ENCODE data around the gene LDLRAD4.
"Not testable (repeated sequence)": the region's sequence is repeated elsewhere in the genome, so short reads cannot be mapped to it uniquely, and the experiment has no call there.

The LDLRAD4 gene

DNA sequence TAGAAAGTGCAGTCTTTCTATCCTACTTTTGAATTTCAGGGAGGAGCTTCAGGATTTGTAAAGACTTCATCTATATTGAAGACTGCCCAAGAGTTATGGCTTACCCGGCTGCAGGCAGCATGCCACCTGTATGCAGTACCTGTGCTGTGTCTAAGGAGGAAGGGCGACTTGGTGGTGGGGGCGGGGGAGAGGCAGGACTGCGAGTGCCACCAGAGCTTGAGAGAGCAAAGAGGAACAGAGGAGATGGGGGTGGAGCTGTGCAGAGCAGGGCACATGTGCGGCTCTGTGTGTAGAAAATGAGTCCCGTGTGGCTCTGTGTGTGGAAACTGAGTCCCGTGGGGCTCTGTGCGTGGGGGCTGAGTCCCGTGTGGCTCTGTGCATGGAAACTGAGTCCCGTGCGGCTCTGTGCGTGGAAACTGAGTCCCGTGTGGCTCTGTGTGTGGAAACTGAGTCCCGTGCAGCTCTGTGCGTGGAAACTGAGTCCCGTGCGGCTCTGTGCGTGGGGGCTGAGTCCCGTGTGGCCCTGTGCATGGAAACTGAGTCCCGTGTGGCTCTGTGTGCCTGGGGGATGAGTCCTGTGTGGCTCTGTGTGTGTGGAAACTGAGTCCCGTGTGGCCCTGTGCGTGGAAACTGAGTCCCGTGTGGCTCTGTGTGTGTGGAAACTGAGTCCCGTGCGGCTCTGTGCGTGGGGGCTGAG lies 43.2 kb downstream of the LDLRAD4 start:
- Histone ChIP-seq H3K14ac (ENCODE audit: low read length) (no peak overlapping the region), H3K23ac (ENCODE audit: low read depth, low read length, poor library complexity) (no peak overlapping the region), H3K79me1 (ENCODE audit: low read depth, low read length) (no peaks in the 10 kb centered on the region), H2BK12ac (ENCODE audit: low read length) (no peak overlapping the region), H3K27ac (replicated peaks; ENCODE audit: low read length) (no peak overlapping the region), H3K4me1 (ENCODE audit: control insufficient read depth in 2 of 2, insufficient read depth in 1 of 2, low read depth in 1 of 2, low read length in 2 of 2) (peaks cover 0 to 5% of the 10 kb centered on the region in 2 donors), H3K36me3 (replicated peaks in 1 of 2; ENCODE audit: control insufficient read depth in 2 of 2, insufficient read depth in 2 of 2, low read length in 2 of 2) (no peaks in the 10 kb centered on the region), H4K8ac (ENCODE audit: low read depth, low read length) (no peak overlapping the region), H2BK15ac (ENCODE audit: low read length) (peak overlapping the region; percentile 55), H3K18ac (ENCODE audit: low read length) (no peak overlapping the region), H3K9me3 (replicated peaks in 1 of 2; ENCODE audit: control insufficient read depth in 2 of 2, insufficient read depth in 1 of 2, low read depth in 1 of 2, low read length in 2 of 2) (no peaks in the 10 kb centered on the region), H4K91ac (ENCODE audit: low read depth, low read length, poor library complexity) (peak overlapping the region; percentile 90), H2AK5ac (ENCODE audit: low read depth, low read length) (no peak overlapping the region), H2BK120ac (ENCODE audit: low read depth, low read length) (no peak overlapping the region), H2BK5ac (ENCODE audit: low read length) (no peak overlapping the region), H3K4me2 (ENCODE audit: insufficient read depth, low read length, poor library complexity, severe bottlenecking) (no peak overlapping the region), H3K4me3 (ENCODE audit: low read length in 2 of 2) (no peak overlapping the region), H3K27me3 (ENCODE audit: control insufficient read depth in 3 of 3, insufficient read depth in 3 of 3, low read depth in 1 of 3, low read length in 3 of 3) (no peaks in the 10 kb centered on the region), H2AFZ (ENCODE audit: low read length) (no peak overlapping the region), H3K4ac (ENCODE audit: low read length) (no peak overlapping the region), H3K9ac (ENCODE audit: low read depth, low read length, poor library complexity) (peak overlapping the region; percentile 12)
- no CpG with 5 or more reads among the region's 26 CpGs for WGBS, 2 donors (ENCODE audit: extremely low coverage in 2 of 2, insufficient read length in 2 of 2, insufficient replicate concordance in 1 of 2)
- no peak for DNase-seq (ENCODE audit: low spot score)

DNA sequence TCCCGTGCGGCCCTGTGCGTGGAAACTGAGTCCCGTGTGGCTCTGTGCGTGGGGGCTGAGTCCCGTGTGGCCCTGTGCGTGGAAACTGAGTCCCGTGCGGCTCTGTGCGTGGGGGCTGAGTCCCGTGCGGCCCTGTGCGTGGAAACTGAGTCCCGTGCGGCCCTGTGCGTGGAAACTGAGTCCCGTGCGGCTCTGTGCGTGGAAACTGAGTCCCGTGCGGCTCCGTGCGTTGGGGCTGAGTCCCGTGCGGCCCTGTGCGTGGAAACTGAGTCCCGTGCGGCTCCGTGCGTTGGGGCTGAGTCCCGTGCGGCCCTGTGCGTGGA lies 43.8 kb downstream of the LDLRAD4 start:
- not testable (repeated sequence) for H2BK15ac ChIP-seq (ENCODE audit: low read length); H3K23ac ChIP-seq (ENCODE audit: low read depth, low read length, poor library complexity); H3K4me3 ChIP-seq (ENCODE audit: low read length in 2 of 2); H3K27me3 ChIP-seq (ENCODE audit: control insufficient read depth in 3 of 3, insufficient read depth in 3 of 3, low read depth in 1 of 3, low read length in 3 of 3); H2AK5ac ChIP-seq (ENCODE audit: low read depth, low read length); H2BK5ac ChIP-seq (ENCODE audit: low read length); H3K27ac ChIP-seq (replicated peaks; ENCODE audit: low read length); H3K9me3 ChIP-seq (replicated peaks in 1 of 2; ENCODE audit: control insufficient read depth in 2 of 2, insufficient read depth in 1 of 2, low read depth in 1 of 2, low read length in 2 of 2); H3K36me3 ChIP-seq (replicated peaks in 1 of 2; ENCODE audit: control insufficient read depth in 2 of 2, insufficient read depth in 2 of 2, low read length in 2 of 2); H2AFZ ChIP-seq (ENCODE audit: low read length); H3K9ac ChIP-seq (ENCODE audit: low read depth, low read length, poor library complexity); H3K4me1 ChIP-seq (ENCODE audit: control insufficient read depth in 2 of 2, insufficient read depth in 1 of 2, low read depth in 1 of 2, low read length in 2 of 2); DNase-seq (ENCODE audit: low spot score); H3K14ac ChIP-seq (ENCODE audit: low read length); H3K79me1 ChIP-seq (ENCODE audit: low read depth, low read length); H2BK120ac ChIP-seq (ENCODE audit: low read depth, low read length); H3K4ac ChIP-seq (ENCODE audit: low read length); H2BK12ac ChIP-seq (ENCODE audit: low read length); H3K18ac ChIP-seq (ENCODE audit: low read length); H4K91ac ChIP-seq (ENCODE audit: low read depth, low read length, poor library complexity); H4K8ac ChIP-seq (ENCODE audit: low read depth, low read length); H3K4me2 ChIP-seq (ENCODE audit: insufficient read depth, low read length, poor library complexity, severe bottlenecking)
- WGBS, 2 donors (ENCODE audit: extremely low coverage in 2 of 2, insufficient read length in 2 of 2, insufficient replicate concordance in 1 of 2): no CpG with 5 or more reads among the region's 33 CpGs

DNA sequence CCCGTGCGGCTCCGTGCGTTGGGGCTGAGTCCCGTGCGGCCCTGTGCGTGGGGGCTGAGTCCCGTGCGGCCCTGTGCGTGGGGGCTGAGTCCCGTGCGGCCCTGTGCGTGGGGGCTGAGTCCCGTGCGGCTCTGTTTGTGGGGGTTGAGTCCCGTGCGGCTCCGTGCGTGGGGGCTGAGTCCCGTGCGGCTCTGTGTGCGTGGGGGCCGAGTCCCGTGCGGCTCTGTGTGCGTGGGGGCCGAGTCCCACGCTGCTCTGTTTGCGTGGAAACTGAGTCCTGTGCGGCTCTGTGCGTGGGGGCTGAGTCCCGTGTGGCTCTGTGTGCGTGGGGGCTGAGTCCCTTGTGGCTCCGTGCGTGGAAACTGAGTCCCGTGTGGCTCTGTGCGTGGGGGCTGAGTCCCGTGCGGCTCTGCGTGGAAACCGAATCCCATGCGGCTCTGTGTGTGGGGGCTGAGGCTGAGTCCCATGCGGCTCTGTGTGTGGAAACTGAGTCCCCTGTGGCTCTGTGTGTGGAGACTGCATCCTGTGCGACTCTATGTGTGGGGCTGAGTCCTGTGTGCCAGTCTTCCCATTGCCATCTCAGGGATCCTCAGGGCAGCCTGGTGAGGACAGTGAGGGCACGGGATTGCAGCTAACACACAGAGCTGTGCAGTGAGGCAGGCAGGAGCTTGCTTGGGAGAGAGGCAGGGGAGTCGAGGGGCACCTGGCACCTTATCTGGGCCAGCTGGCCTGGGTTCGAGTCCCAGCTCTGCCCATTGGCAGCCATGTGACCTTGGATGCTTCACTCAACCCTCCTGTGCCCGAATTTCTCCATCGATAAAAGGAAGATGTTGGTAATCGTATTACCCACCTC lies 44.5 kb downstream of the LDLRAD4 start:
- no peaks in the 10 kb centered on the region for H3K79me1 ChIP-seq (ENCODE audit: low read depth, low read length)
- no peak for DNase-seq (ENCODE audit: low spot score)
- H2BK12ac ChIP-seq (ENCODE audit: low read length): peak overlapping the region; percentile 80
- peaks cover 0 to 6% of the 10 kb centered on the region in 2 donors for H3K4me1 ChIP-seq (ENCODE audit: control insufficient read depth in 2 of 2, insufficient read depth in 1 of 2, low read depth in 1 of 2, low read length in 2 of 2)
- no peaks in the 10 kb centered on the region for H3K9me3 ChIP-seq (replicated peaks in 1 of 2; ENCODE audit: control insufficient read depth in 2 of 2, insufficient read depth in 1 of 2, low read depth in 1 of 2, low read length in 2 of 2)
- no peak overlapping the region for H3K4me2 ChIP-seq (ENCODE audit: insufficient read depth, low read length, poor library complexity, severe bottlenecking)
- H4K8ac ChIP-seq (ENCODE audit: low read depth, low read length): peak overlapping the region; percentile 49
- peak overlapping the region; percentile 41 for H2AK5ac ChIP-seq (ENCODE audit: low read depth, low read length)
- H3K9ac ChIP-seq (ENCODE audit: low read depth, low read length, poor library complexity): peak overlapping the region; percentile 3
- no peak overlapping the region for H2AFZ ChIP-seq (ENCODE audit: low read length)
- H3K27ac ChIP-seq (replicated peaks; ENCODE audit: low read length): no peak overlapping the region
- H4K91ac ChIP-seq (ENCODE audit: low read depth, low read length, poor library complexity): no peak overlapping the region
- peak overlapping the region; percentile 3 for H3K14ac ChIP-seq (ENCODE audit: low read length)
- H3K4ac ChIP-seq (ENCODE audit: low read length): no peak overlapping the region
- H3K18ac ChIP-seq (ENCODE audit: low read length): no peak overlapping the region
- H3K4me3 ChIP-seq (ENCODE audit: low read length in 2 of 2): no peak overlapping the region
- H3K23ac ChIP-seq (ENCODE audit: low read depth, low read length, poor library complexity): no peak overlapping the region
- H3K36me3 ChIP-seq (replicated peaks in 1 of 2; ENCODE audit: control insufficient read depth in 2 of 2, insufficient read depth in 2 of 2, low read length in 2 of 2): no peaks in the 10 kb centered on the region
- H2BK5ac ChIP-seq (ENCODE audit: low read length): no peak overlapping the region
- no CpG with 5 or more reads among the region's 50 CpGs for WGBS, 2 donors (ENCODE audit: extremely low coverage in 2 of 2, insufficient read length in 2 of 2, insufficient replicate concordance in 1 of 2)
- peak overlapping the region; percentile 26 for H2BK15ac ChIP-seq (ENCODE audit: low read length)
- H2BK120ac ChIP-seq (ENCODE audit: low read depth, low read length): no peak overlapping the region
- H3K27me3 ChIP-seq (ENCODE audit: control insufficient read depth in 3 of 3, insufficient read depth in 3 of 3, low read depth in 1 of 3, low read length in 3 of 3): no peaks in the 10 kb centered on the region
